Activated T-helper 2 cell treated with anti-CD3 and anti-CD28 coated beads, Interferon-gamma antibody, Interleukin-2, Interleukin-4, amounts not matched to agents 10 μg/mL and 5 μg/mL and 100 μg/mL, durations not matched to agents 14 hours and 24 hours and 36 hours (primary cell): ENCODE data around the gene STAT6. TPM values are rescaled to one million over a fixed set of nuclear protein-coding genes. Genes with fewer than 3 reads are reported as not detected.
A peak's percentile ranks its signal among the peaks of the same experiment; 100 is the strongest.

ENCODE experiments used
- DNase-seq: peaks from one replicate; pipeline ENCODE4 v3.0.0; 2021; ENCODE audit warnings: low spot score
- H3K27ac Mint-ChIP-seq: one replicate; pipeline ENCODE4 v1.8.0; 2021; ENCODE audit warnings: mixed read lengths
- H3K27me3 Mint-ChIP-seq: one replicate; pipeline ENCODE4 v1.8.0; 2021; ENCODE audit warnings: low read depth, mixed read lengths
- H3K36me3 Mint-ChIP-seq: one replicate; pipeline ENCODE4 v1.8.0; 2021; ENCODE audit warnings: low read depth, mixed read lengths
- H3K4me1 Mint-ChIP-seq: one replicate; pipeline ENCODE4 v1.8.0; 2021; ENCODE audit warnings: low read depth, mixed read lengths
- H3K4me3 Mint-ChIP-seq: one replicate; pipeline ENCODE4 v1.8.0; 2021; ENCODE audit warnings: low read depth, mild to moderate bottlenecking, moderate library complexity, mixed read lengths
- H3K9me3 Mint-ChIP-seq: one replicate; pipeline ENCODE4 v1.8.0; 2021; ENCODE audit warnings: mixed read lengths
- intact Hi-C: fragments of 100-400 bp; cut with micrococcal nuclease; formaldehyde crosslinking; loops from one replicate; pipeline ENCODE4 v1.15.1; 2023
- total RNA-seq: library from RNA; stranded (reverse); gene quantifications from 2 replicates; pipeline ENCODE4 v1.2.3, GENCODE V29; 2022

The STAT6 gene
- total RNA-seq, 1 donor from 2014 or later, result 341 TPM

GRCh38 chr12:57112492-57113294 lies 1.5 kb upstream of the STAT6 start:
- peaks cover 9% of the 10 kb centered on the region for H3K27me3 Mint-ChIP-seq
- peak overlapping the region; percentile 94 for H3K4me3 Mint-ChIP-seq
- peaks cover 29% of the 10 kb centered on the region for H3K4me1 Mint-ChIP-seq
- H3K9me3 Mint-ChIP-seq, result no peaks in the 10 kb centered on the region
- no peak for DNase-seq
- H3K27ac Mint-ChIP-seq, result peak overlapping the region; percentile 95
- intact Hi-C loops, result loop anchor here (1.0 to 5.0 kb wide), 6 partner anchors 43 to 955 kb away; partner anchors contain the start of genes MYL6, NACA and PRIM1
- peaks cover 26% of the 10 kb centered on the region for H3K36me3 Mint-ChIP-seq

DNA sequence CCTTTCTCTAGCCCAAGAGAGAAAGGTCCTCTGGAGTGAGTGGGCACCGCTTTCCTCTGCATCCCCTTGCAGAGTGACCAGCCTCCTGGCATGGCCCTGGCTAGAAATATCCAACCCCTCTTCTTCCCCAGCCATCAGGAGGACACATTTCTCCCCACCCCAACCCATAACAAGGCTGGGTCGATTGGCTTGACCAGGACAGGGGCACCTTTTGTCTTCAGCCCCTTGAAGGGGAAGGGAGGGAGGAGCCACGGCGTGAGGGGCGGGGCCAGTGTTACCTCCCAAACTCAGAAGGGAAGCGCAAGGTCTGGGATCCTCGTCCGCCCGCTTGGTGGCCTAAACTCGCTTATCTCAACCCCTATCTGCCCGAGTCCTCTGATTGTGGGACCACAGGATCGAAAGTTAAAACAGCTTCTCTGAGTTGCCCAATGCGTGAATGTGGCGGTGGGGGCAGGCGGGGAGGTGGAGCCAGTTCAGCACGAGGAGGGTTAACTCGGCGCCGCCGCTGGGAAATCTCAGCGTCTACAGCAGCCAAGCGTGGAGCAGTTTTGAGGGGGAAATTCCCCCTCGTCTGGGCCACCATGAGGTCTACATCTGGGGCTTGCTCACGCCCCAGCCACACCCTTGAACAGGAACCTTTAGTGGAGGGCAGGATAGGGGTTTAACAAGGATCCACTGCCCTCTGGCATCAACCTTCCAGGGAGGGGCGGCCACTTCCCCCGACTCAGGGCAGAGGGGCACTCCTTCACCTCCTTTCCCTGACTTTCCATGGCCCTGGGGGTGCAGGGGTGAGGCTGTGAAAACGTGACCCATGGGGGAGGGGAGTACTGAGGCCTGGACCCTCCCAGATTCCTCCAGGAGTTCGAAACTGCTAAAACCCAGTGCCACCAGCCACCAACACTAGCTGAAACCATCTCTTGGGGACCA lies 795 bp downstream of the STAT6 start:
- Mint-ChIP-seq H3K27ac (peak overlapping the region; percentile 95), H3K4me1 (peaks cover 37% of the 10 kb centered on the region), H3K9me3 (no peaks in the 10 kb centered on the region), H3K4me3 (peak overlapping the region; percentile 94), H3K36me3 (peaks cover 49% of the 10 kb centered on the region), H3K27me3 (no peaks in the 10 kb centered on the region)
- DNase-seq, result peak; percentile 61
- intact Hi-C loops, result loop anchor here (1.0 to 5.0 kb wide), 4 partner anchors 23 to 953 kb away; partner anchors contain the start of genes MYL6, NACA and PRIM1

GRCh38 chr12:57109207-57110103 lies 1.7 kb downstream of the STAT6 start:
- peaks cover 58% of the 10 kb centered on the region for H3K36me3 Mint-ChIP-seq
- no peaks in the 10 kb centered on the region for H3K9me3 Mint-ChIP-seq
- H3K27ac Mint-ChIP-seq, result peak overlapping the region; percentile 95
- no peak for DNase-seq
- H3K27me3 Mint-ChIP-seq, result no peaks in the 10 kb centered on the region
- H3K4me1 Mint-ChIP-seq, result peaks cover 37% of the 10 kb centered on the region
- H3K4me3 Mint-ChIP-seq, result peak overlapping the region; percentile 94
- intact Hi-C loops, result loop anchor here (5.0 kb wide), 3 partner anchors 357 to 952 kb away; partner anchors contain the start of genes MYL6, NACA and PRIM1

DNA sequence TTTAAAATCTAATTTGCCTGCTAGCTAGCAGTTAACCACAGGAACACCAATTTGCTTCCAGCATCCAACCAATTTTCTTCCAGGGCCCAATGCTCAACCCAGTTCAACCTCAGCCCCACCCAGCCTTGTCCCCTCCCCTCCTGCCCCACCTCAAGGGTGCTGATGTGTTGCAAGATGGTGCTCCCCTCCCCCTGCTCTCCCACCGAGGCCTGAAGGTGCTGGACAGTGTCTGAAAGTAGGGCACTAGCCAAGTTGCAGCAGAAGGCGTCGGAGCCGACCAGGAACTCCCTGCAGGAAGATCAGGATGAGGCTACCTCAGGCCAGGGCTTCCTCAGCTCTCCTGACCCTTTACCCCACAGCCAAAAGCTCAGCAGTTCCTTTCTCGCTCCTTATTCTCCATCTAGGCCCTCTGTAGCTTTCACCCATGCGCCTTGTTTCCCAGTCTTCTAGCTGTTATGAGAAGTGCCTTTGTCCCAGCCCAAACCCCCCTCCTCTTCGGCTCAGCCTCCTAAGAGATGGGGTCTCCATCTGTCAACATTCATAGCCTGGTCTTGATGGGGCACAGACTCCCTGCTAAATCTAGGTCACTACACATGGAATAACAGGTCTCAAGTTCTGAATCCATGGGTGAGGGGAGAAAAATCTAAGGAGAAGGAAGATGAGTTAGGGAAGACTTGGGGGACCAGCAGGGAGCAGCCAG lies 3.6 kb downstream of the STAT6 start:
- H3K36me3 Mint-ChIP-seq, result peaks cover 72% of the 10 kb centered on the region
- no peak for DNase-seq
- no peak overlapping the region for H3K4me3 Mint-ChIP-seq
- H3K27ac Mint-ChIP-seq, result peak overlapping the region; percentile 34
- intact Hi-C loops, result no loop called here
- no peaks in the 10 kb centered on the region for H3K9me3 Mint-ChIP-seq
- no peaks in the 10 kb centered on the region for H3K27me3 Mint-ChIP-seq
- peaks cover 36% of the 10 kb centered on the region for H3K4me1 Mint-ChIP-seq

- Mint-ChIP-seq H3K27ac (peak overlapping the region; percentile 23), H3K27me3 (no peaks in the 10 kb centered on the region), H3K4me3 (no peak overlapping the region), H3K4me1 (peaks cover 28% of the 10 kb centered on the region), H3K9me3 (no peaks in the 10 kb centered on the region), H3K36me3 (peaks cover 84% of the 10 kb centered on the region)
- intact Hi-C loops, result no loop called here
- no peak for DNase-seq
Measured at GRCh38 chr12:57106021-57106708, 5.0 kb downstream of the STAT6 start.

DNA sequence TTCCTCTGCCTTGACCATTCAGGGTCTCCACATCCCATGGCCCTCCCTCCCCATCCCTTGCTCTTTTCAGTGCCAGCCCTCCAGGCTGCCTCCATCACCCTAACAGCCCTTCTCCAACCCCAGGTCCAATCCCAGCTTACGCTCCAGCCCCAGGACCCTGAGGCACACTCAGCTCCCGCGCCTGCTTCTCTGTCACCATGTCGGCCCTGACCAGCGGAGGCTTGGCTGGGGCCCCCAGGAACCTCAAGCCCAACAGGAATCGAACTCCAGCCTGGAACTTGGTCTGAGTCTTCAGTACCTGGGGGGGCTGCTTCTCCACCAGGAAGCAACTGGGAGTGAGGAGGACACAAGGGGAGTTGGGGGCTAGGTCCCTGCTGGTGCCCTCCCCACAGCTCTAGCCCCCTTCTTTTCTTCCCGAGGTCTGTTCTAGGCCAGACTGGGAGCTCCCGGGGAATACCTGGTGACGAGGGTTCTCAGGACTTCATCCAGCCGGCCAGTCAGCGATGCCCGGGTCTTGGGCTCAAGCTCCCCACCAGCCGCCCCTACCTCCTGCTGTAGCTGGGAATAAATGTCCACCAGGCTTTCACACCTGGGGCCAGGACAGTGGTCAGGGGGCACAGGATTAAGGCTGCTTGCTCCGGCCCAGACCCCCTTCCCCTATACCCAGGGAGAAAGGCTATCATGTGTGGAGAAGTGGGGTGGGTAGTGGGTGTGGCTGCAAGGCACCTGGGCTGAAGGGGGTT lies 6.0 kb downstream of the STAT6 start:
- H3K36me3 Mint-ChIP-seq, result peaks cover 83% of the 10 kb centered on the region
- no peaks in the 10 kb centered on the region for H3K27me3 Mint-ChIP-seq
- H3K4me1 Mint-ChIP-seq, result peaks cover 28% of the 10 kb centered on the region

GRCh38 chr12:57104292-57104910 lies 6.8 kb downstream of the STAT6 start:
- Mint-ChIP-seq H3K36me3 (peaks cover 83% of the 10 kb centered on the region), H3K4me1 (peaks cover 21% of the 10 kb centered on the region), H3K4me3 (no peak overlapping the region), H3K27ac (no peak overlapping the region), H3K9me3 (no peaks in the 10 kb centered on the region), H3K27me3 (no peaks in the 10 kb centered on the region)
- intact Hi-C loops, result no loop called here
- no peak for DNase-seq

More for the DNA sequence above, 6.0 kb downstream of the STAT6 start:
- Mint-ChIP-seq H3K4me3 (no peak overlapping the region), H3K9me3 (no peaks in the 10 kb centered on the region), H3K27ac (no peak overlapping the region)
- no peak for DNase-seq
- intact Hi-C loops, result no loop called here

DNA sequence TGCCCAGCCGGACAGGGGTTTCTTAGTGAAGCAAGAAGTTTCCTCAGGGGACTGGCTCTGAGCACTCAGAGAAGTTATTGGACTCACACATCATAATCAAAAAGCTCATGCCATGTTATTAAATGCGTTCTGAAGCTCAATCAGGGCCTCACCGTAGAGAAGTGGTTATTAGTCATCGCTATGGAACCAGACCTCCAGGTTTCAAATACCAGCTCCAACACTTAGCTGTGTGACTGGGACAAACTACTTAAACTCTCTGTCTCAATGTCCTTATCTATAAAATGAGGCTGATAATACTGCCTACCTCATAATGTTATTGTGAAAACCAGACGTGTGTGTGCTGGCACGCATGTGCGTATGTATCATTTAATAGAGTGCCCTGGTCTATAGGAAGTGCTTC lies 7.3 kb downstream of the STAT6 start:
- intact Hi-C loops, result no loop called here
- Mint-ChIP-seq H3K4me1 (peaks cover 19% of the 10 kb centered on the region), H3K4me3 (no peak overlapping the region), H3K27me3 (no peaks in the 10 kb centered on the region), H3K27ac (no peak overlapping the region), H3K36me3 (peaks cover 86% of the 10 kb centered on the region), H3K9me3 (no peaks in the 10 kb centered on the region)
- DNase-seq, result no peak

- Mint-ChIP-seq H3K4me1 (peaks cover 10% of the 10 kb centered on the region), H3K27ac (peak overlapping the region; percentile 46), H3K36me3 (peaks cover 87% of the 10 kb centered on the region), H3K9me3 (no peaks in the 10 kb centered on the region), H3K4me3 (no peak overlapping the region), H3K27me3 (no peaks in the 10 kb centered on the region)
- intact Hi-C loops, result no loop called here
- no peak for DNase-seq
Measured at GRCh38 chr12:57101892-57102695, 9.1 kb downstream of the STAT6 start.

- intact Hi-C loops, result no loop called here
- Mint-ChIP-seq H3K27ac (no peak overlapping the region), H3K27me3 (no peaks in the 10 kb centered on the region), H3K36me3 (peaks cover 87% of the 10 kb centered on the region), H3K4me3 (no peak overlapping the region), H3K4me1 (peaks cover 17% of the 10 kb centered on the region), H3K9me3 (no peaks in the 10 kb centered on the region)
- DNase-seq, result no peak
Measured at GRCh38 chr12:57099766-57100165, 11.4 kb downstream of the STAT6 start.
